Mesendoderm (in vitro differentiated cells): ENCODE data around the gene TNIK.
"Not testable (repeated sequence)": the region's sequence is repeated elsewhere in the genome, so short reads cannot be mapped to it uniquely, and the experiment has no call there.

Experiments used
- DNase-seq: peaks from one replicate; pipeline ENCODE4 v3.0.0; 2013
- H2AK5ac ChIP-seq: 2 replicates; pipeline ENCODE4 v1.6.1; 2013; ENCODE audit warnings: low read length, inconsistent platforms
- H2BK120ac ChIP-seq: 2 replicates; pipeline ENCODE4 v1.6.1; 2013; ENCODE audit warnings: low read depth, mild to moderate bottlenecking, low read length, moderate library complexity, mixed read lengths
- H2BK15ac ChIP-seq: replicated peaks from 2 replicates; pipeline ENCODE4 v1.6.1; 2013; ENCODE audit warnings: low read depth, mild to moderate bottlenecking, moderate library complexity
- H2BK5ac ChIP-seq: 2 replicates; pipeline ENCODE4 v1.6.1; 2013; ENCODE audit warnings: low read length, inconsistent platforms
- H3K18ac ChIP-seq: 2 replicates; pipeline ENCODE4 v1.6.1; 2013; ENCODE audit warnings: mild to moderate bottlenecking, low read length, mixed read lengths
- H3K23ac ChIP-seq: one replicate; pipeline ENCODE4 v1.6.1; 2013; ENCODE audit warnings: low read length
- H3K27ac ChIP-seq: 2 replicates; pipeline ENCODE4 v1.5.1; 2013; ENCODE audit warnings: low read depth, mild to moderate bottlenecking, inconsistent platforms, low read length, moderate library complexity
- H3K27me3 ChIP-seq: 2 replicates; pipeline ENCODE4 v1.6.1; 2013; ENCODE audit warnings: low read length, control low read depth, mild to moderate bottlenecking, inconsistent platforms; ENCODE audit not compliant: insufficient read depth, poor library complexity
- H3K36me3 ChIP-seq: 2 replicates; pipeline ENCODE4 v1.6.1; 2013; ENCODE audit warnings: low read length, inconsistent platforms; ENCODE audit not compliant: control insufficient read depth, insufficient read depth
- H3K4ac ChIP-seq: one replicate; pipeline ENCODE4 v1.6.1; 2013; ENCODE audit warnings: low read depth, mild to moderate bottlenecking, low read length, moderate library complexity
- H3K4me1 ChIP-seq: 2 replicates; pipeline ENCODE4 v1.6.1; 2013; ENCODE audit warnings: low read depth, low read length, inconsistent platforms; ENCODE audit not compliant: control insufficient read depth
- H3K4me2 ChIP-seq: 2 replicates; pipeline ENCODE4 v1.6.1; 2013; ENCODE audit warnings: low read length
- H3K4me3 ChIP-seq: 2 replicates; pipeline ENCODE4 v1.5.1; 2013; ENCODE audit warnings: mild to moderate bottlenecking, low read length
- H3K56ac ChIP-seq: one replicate; pipeline ENCODE4 v1.6.1; 2013; ENCODE audit warnings: low read length
- H3K79me1 ChIP-seq: 2 replicates; pipeline ENCODE4 v1.6.1; 2013; ENCODE audit warnings: low read length, inconsistent platforms
- H3K79me2 ChIP-seq: 2 replicates; pipeline ENCODE4 v1.6.1; 2013; ENCODE audit warnings: mild to moderate bottlenecking, low read length; ENCODE audit not compliant: control insufficient read depth, insufficient read depth
- H3K9ac ChIP-seq: 2 replicates; pipeline ENCODE4 v1.6.1; 2013; ENCODE audit warnings: low read length, inconsistent platforms
- H4K5ac ChIP-seq: one replicate; pipeline ENCODE4 v1.6.1; 2013; ENCODE audit warnings: low read length
- H4K8ac ChIP-seq: one replicate; pipeline ENCODE4 v1.6.1; 2013; ENCODE audit warnings: low read depth, mild to moderate bottlenecking, control low read depth, low read length, moderate library complexity
- WGBS: extraction: QIAGEN DNeasy Blood & Tissue Kit; methylation state at CpG from one replicate; pipeline ENCODE4 v1.1.7; 2013; ENCODE audit warnings: low lambda C conversion rate, missing lambda C conversion rate; ENCODE audit not compliant: insufficient coverage; ENCODE audit errors: extremely low coverage; 5-methylcytosine and 5-hydroxymethylcytosine counted together

Gene TNIK

DNA sequence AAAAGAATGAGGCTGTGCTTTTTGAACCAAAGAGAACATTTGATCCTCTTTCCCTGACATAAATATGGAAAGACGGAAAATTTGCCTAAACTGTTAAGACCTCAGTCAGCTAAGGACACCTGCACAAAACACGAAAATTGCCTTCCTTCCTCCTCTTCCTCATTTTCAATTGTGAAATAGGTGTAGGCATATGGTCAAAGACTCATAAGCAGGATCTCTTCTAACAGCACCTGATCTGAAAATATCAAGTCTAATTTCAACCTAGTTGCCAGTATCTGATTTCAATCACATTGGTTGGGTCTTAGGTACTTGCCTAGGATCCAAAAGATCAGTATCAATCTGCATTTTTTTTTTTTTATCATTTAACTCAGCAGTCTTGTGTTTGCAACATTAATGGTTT, 218.0 kb downstream of the TNIK start:
- no peak overlapping the region for H3K56ac ChIP-seq
- no CpG with 5 or more reads among the region's 2 CpGs for WGBS
- no peak overlapping the region for H3K4me3 ChIP-seq
- no peak overlapping the region for H3K18ac ChIP-seq
- H3K79me2 ChIP-seq, result no peaks in the 10 kb centered on the region
- H3K27ac ChIP-seq, result no peak overlapping the region
- H2BK15ac ChIP-seq, result no peak overlapping the region
- H3K4ac ChIP-seq, result no peak overlapping the region
- H2BK120ac ChIP-seq, result no peak overlapping the region
- no peaks in the 10 kb centered on the region for H3K4me1 ChIP-seq
- H3K4me2 ChIP-seq, result no peak overlapping the region
- no peaks in the 10 kb centered on the region for H3K27me3 ChIP-seq
- no peak overlapping the region for H3K9ac ChIP-seq
- H3K79me1 ChIP-seq, result no peaks in the 10 kb centered on the region
- no peak overlapping the region for H4K8ac ChIP-seq
- H3K36me3 ChIP-seq, result no peaks in the 10 kb centered on the region
- H4K5ac ChIP-seq, result no peak overlapping the region
- H2BK5ac ChIP-seq, result no peak overlapping the region
- no peak for DNase-seq
- no peak overlapping the region for H2AK5ac ChIP-seq
- H3K23ac ChIP-seq, result no peak overlapping the region

DNA sequence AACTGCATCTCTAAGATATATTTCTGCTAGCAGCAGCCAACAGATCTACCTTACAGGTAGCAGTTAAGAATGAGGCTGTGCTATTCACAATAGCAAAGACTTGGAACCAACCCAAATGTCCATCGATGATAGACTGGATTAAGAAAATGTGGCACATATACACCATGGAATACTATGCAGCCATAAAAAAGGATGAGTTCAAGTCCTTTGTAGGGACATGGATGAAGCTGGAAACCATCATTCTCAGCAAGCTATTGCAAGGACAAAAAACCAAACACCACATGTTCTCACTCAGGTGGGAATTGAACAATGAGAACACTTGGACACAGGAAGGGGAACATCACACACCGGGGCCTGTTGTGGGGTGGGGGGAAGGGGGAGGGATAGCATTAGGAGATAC, 218.6 kb downstream of the TNIK start:
- not testable (repeated sequence) for H3K4me1 ChIP-seq, H3K36me3 ChIP-seq, H3K79me1 ChIP-seq, H3K23ac ChIP-seq, H4K5ac ChIP-seq, H3K4me3 ChIP-seq, H2BK15ac ChIP-seq, H3K56ac ChIP-seq, H3K4ac ChIP-seq, H2AK5ac ChIP-seq, H3K27me3 ChIP-seq, H3K27ac ChIP-seq, H2BK5ac ChIP-seq, H2BK120ac ChIP-seq, DNase-seq, H3K18ac ChIP-seq, H4K8ac ChIP-seq, H3K9ac ChIP-seq, H3K79me2 ChIP-seq, H3K4me2 ChIP-seq
- WGBS, result no CpG with 5 or more reads among the region's 2 CpGs

DNA sequence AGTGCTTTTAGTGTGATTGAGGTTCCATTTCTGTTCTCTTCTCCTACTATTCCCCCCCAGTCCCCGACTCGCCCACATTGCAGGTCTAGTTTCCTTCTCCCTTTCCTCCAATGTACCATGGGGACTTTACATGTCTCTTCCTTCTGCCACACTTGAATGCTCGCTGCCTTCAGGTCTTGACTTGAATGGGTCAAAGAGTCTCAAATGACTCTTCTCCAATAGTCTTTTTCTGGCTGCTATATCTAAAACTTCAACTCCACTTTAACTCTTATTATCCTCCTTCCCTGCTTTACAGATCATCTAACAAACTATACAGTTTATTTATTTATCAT, 219.7 kb downstream of the TNIK start:
- H2BK120ac ChIP-seq, result no peak overlapping the region
- no peak overlapping the region for H3K9ac ChIP-seq
- H3K18ac ChIP-seq, result no peak overlapping the region
- no peak overlapping the region for H2BK15ac ChIP-seq
- no peaks in the 10 kb centered on the region for H3K79me2 ChIP-seq
- H3K4ac ChIP-seq, result no peak overlapping the region
- H3K4me3 ChIP-seq, result no peak overlapping the region
- no peak overlapping the region for H3K27ac ChIP-seq
- H3K23ac ChIP-seq, result no peak overlapping the region
- no CpG with 5 or more reads among the region's 3 CpGs for WGBS
- H2BK5ac ChIP-seq, result no peak overlapping the region
- no peaks in the 10 kb centered on the region for H3K79me1 ChIP-seq
- H3K36me3 ChIP-seq, result no peaks in the 10 kb centered on the region
- peaks cover 6% of the 10 kb centered on the region for H3K4me1 ChIP-seq
- H2AK5ac ChIP-seq, result no peak overlapping the region
- H3K4me2 ChIP-seq, result no peak overlapping the region
- DNase-seq, result no peak
- no peak overlapping the region for H4K8ac ChIP-seq
- no peak overlapping the region for H4K5ac ChIP-seq
- H3K27me3 ChIP-seq, result no peaks in the 10 kb centered on the region
- no peak overlapping the region for H3K56ac ChIP-seq

DNA sequence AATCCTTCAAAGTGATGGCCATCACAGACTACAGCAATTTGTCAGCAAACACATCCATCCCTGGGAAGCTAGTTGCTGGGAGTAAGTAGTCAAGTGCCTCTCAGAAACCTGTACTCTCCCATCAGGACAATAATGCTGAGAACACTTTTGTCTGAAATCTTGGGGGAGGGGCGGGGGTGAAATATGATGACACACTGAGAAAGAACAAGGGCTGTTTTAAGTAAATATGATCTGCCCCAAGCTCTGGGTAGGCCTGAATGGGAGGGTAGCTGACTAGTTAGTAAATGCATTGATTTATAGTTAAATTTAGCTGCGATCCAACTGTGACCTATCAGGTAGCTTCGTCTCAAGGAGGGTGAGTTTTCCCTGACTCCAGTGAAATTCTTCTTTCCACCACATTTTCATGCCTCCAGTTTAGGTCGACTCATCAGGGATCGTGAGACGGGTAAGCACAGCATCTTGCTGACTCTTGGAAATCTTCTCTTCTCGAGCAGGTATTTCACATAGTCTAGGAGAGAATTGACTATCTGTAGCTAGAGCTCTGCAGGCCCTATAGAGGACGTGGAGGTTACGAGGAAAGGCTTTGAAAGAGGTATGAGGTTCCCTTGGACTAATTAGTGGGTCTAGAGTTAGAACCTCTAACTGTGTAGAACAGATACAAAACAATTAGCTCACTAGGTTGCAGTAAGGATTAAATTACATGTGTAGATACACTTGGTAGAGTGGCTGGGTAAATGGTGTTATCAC, 220.3 kb downstream of the TNIK start:
- no peak overlapping the region for H3K56ac ChIP-seq
- H3K79me1 ChIP-seq, result no peaks in the 10 kb centered on the region
- no CpG with 5 or more reads among the region's 9 CpGs for WGBS
- H2BK15ac ChIP-seq, result no peak overlapping the region
- no peak for DNase-seq
- H4K8ac ChIP-seq, result no peak overlapping the region
- H3K27me3 ChIP-seq, result no peaks in the 10 kb centered on the region
- H3K4ac ChIP-seq, result no peak overlapping the region
- H3K18ac ChIP-seq, result no peak overlapping the region
- no peak overlapping the region for H3K23ac ChIP-seq
- peaks cover 6% of the 10 kb centered on the region for H3K4me1 ChIP-seq
- no peak overlapping the region for H3K4me2 ChIP-seq
- no peaks in the 10 kb centered on the region for H3K79me2 ChIP-seq
- H4K5ac ChIP-seq, result no peak overlapping the region
- no peak overlapping the region for H2AK5ac ChIP-seq
- no peaks in the 10 kb centered on the region for H3K36me3 ChIP-seq
- H3K9ac ChIP-seq, result no peak overlapping the region
- no peak overlapping the region for H3K27ac ChIP-seq
- no peak overlapping the region for H2BK5ac ChIP-seq
- H3K4me3 ChIP-seq, result no peak overlapping the region
- H2BK120ac ChIP-seq, result no peak overlapping the region

DNA sequence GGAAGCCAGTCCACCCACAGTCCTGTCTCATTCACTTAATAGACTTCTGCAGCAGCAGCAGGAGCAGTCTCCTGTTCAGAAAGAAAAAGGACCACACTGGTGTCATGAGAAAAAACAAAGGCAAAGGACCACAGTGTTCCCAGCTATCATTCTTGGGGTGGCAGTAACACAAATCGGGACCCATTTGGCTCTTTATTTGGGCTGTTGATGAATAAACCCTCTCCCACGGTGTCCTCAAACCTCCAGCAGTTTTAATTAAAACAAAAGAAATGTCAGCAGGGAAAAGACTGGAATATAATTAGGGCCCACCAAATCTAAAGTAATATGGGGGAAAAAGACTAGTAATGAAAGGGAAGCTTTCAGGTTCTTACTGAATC, 223.2 kb downstream of the TNIK start:
- Histone ChIP-seq H3K18ac (no peak overlapping the region), H3K4me2 (no peak overlapping the region), H3K9ac (no peak overlapping the region), H4K8ac (no peak overlapping the region), H2BK5ac (no peak overlapping the region), H3K27me3 (no peaks in the 10 kb centered on the region), H3K79me2 (no peaks in the 10 kb centered on the region), H3K4me3 (no peak overlapping the region), H2AK5ac (no peak overlapping the region), H3K23ac (no peak overlapping the region), H3K27ac (no peak overlapping the region), H3K36me3 (no peaks in the 10 kb centered on the region), H2BK15ac (no peak overlapping the region), H3K56ac (no peak overlapping the region), H4K5ac (no peak overlapping the region), H2BK120ac (no peak overlapping the region), H3K4me1 (peaks cover 6% of the 10 kb centered on the region), H3K79me1 (peaks cover 2% of the 10 kb centered on the region), H3K4ac (no peak overlapping the region)
- WGBS, result no CpG with 5 or more reads among the region's 2 CpGs
- DNase-seq, result no peak
